ENCODE measurements around the gene MGMT. TPM values are rescaled to one million over a fixed set of nuclear protein-coding genes. Genes with fewer than 3 reads are reported as not detected.

The MGMT gene
- total and polyA plus RNA-seq, 2 experiments from 2014 or later = 19.3 to 21.9 TPM

DNA sequence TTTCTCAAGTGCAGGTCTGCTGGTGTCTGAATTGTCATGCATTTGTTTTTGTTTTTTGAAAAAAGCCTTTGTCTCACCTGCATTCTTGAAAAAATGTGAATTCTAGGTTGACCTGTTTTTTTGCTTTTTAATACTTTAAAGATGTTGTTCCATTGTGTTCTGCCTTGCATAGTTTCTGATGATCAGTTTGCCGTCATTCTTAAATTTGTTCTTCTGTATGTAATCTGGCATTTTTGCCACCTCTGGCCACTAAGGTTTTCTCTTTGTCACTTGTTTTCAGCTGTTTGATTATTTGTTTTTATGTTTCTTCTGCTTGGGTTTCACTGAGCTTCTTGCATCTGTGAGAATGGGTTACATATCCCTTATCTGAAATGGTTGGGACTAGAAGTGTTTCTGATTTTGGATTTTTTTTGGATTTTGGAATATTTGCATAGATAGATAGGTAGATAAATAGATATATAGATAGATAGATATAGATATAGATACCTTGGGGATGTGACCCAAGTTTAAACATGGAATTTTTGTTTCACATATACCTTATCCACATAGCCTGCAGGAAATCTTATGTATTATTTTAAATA is 16.5 kb downstream of the MGMT start (continued):
- TF ChIP-seq, protein P1, sequence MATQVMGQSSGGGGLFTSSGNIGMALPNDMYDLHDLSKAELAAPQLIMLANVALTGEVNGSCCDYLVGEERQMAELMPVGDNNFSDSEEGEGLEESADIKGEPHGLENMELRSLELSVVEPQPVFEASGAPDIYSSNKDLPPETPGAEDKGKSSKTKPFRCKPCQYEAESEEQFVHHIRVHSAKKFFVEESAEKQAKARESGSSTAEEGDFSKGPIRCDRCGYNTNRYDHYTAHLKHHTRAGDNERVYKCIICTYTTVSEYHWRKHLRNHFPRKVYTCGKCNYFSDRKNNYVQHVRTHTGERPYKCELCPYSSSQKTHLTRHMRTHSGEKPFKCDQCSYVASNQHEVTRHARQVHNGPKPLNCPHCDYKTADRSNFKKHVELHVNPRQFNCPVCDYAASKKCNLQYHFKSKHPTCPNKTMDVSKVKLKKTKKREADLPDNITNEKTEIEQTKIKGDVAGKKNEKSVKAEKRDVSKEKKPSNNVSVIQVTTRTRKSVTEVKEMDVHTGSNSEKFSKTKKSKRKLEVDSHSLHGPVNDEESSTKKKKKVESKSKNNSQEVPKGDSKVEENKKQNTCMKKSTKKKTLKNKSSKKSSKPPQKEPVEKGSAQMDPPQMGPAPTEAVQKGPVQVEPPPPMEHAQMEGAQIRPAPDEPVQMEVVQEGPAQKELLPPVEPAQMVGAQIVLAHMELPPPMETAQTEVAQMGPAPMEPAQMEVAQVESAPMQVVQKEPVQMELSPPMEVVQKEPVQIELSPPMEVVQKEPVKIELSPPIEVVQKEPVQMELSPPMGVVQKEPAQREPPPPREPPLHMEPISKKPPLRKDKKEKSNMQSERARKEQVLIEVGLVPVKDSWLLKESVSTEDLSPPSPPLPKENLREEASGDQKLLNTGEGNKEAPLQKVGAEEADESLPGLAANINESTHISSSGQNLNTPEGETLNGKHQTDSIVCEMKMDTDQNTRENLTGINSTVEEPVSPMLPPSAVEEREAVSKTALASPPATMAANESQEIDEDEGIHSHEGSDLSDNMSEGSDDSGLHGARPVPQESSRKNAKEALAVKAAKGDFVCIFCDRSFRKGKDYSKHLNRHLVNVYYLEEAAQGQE (IDR thresholded peaks at IDR 0.05; ENCODE audit: unreplicated experiment) = no peak
- TF ChIP-seq ZNF331 (CRISPR knock-in tag; IDR thresholded peaks at IDR 0.05; ENCODE audit: low read depth) = no peak
- no peak for TF ChIP-seq EZH2phosphoT487 (IDR thresholded peaks at IDR 0.05; ENCODE audit: unreplicated experiment)
- no peak for TF ChIP-seq JUNB (IDR thresholded peaks at IDR 0.05; ENCODE audit: unreplicated experiment)

DNA sequence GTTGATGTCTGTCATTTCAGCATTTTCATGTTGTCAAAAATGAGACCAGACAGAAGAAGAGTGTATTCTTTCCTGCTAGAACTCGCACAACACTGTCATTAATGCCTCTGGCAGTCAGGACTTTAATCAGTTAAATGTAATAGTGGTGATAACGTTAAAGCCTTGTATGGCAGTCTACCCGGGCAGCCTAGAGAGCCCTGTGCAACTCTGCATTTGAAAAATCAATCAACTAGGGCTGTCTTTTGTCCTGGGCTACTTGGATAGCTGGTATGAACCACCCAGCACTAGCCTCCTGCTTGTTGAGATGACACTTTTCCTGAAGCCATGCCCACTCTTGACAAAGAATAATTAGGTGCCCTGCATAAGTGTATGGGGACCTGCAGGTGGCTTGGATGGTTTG is 19.8 kb downstream of the MGMT start:
- H3K9me3 Mint-ChIP-seq = peaks cover 62% of the 10 kb centered on the region
- no peaks in the 10 kb centered on the region for H3K4me1 Mint-ChIP-seq
- ATAC-seq = no peak
- Histone ChIP-seq H2AFZ (no peak overlapping the region), H3K9me2 (ENCODE audit: insufficient read depth) (no peaks in the 10 kb centered on the region), H4K20me1 (replicated peaks; ENCODE audit: insufficient read depth) (no peaks in the 10 kb centered on the region), H3F3A (replicated peaks; ENCODE audit: low read depth) (no peaks in the 10 kb centered on the region), H3K27ac (ENCODE audit: low read depth) (no peak overlapping the region), H3K4me1 (ENCODE audit: insufficient read depth) (no peaks in the 10 kb centered on the region), H3K4me3 (no peak overlapping the region), H3K36me3 (ENCODE audit: insufficient read depth) (peaks cover 15% of the 10 kb centered on the region; the same call in 1 of the 2 replicates), H3K4me2 (no peak overlapping the region), H3K79me2 (replicated peaks; ENCODE audit: insufficient read depth) (peaks cover 20% of the 10 kb centered on the region), H3K27me3 (ENCODE audit: insufficient read depth) (no peaks in the 10 kb centered on the region)
- no peak overlapping the region for H3K27ac Mint-ChIP-seq
- H3K27me3 Mint-ChIP-seq (ENCODE audit: insufficient read depth, low read depth, poor library complexity) = peaks cover 2% of the 10 kb centered on the region
- no peak for DNase-seq (ENCODE audit: low spot score)
- no peak overlapping the region for H3K4me3 Mint-ChIP-seq
- peaks cover 62% of the 10 kb centered on the region for H3K36me3 Mint-ChIP-seq (ENCODE audit: low read depth)
- TF ChIP-seq POLR2AphosphoS5 (IDR thresholded peaks at IDR 0.05; ENCODE audit: low read depth) (no peak), CREB1 (CRISPR knock-in tag; IDR thresholded peaks at IDR 0.05; ENCODE audit: low read depth) (no peak), ZNF114 (CRISPR knock-in tag; IDR thresholded peaks at IDR 0.05) (no peak), ZNF331 (CRISPR knock-in tag; IDR thresholded peaks at IDR 0.05; ENCODE audit: low read depth) (no peak), EZH2phosphoT487 (IDR thresholded peaks at IDR 0.05; ENCODE audit: unreplicated experiment) (no peak), EZH2 (IDR thresholded peaks at IDR 0.05; ENCODE audit: low read depth, unreplicated experiment) (no peak), STAT1 (IDR thresholded peaks at IDR 0.05; ENCODE audit: unreplicated experiment) (no peak), NANOG (IDR thresholded peaks at IDR 0.05; ENCODE audit: borderline replicate concordance) (no peak)
- TF ChIP-seq, protein P2, sequence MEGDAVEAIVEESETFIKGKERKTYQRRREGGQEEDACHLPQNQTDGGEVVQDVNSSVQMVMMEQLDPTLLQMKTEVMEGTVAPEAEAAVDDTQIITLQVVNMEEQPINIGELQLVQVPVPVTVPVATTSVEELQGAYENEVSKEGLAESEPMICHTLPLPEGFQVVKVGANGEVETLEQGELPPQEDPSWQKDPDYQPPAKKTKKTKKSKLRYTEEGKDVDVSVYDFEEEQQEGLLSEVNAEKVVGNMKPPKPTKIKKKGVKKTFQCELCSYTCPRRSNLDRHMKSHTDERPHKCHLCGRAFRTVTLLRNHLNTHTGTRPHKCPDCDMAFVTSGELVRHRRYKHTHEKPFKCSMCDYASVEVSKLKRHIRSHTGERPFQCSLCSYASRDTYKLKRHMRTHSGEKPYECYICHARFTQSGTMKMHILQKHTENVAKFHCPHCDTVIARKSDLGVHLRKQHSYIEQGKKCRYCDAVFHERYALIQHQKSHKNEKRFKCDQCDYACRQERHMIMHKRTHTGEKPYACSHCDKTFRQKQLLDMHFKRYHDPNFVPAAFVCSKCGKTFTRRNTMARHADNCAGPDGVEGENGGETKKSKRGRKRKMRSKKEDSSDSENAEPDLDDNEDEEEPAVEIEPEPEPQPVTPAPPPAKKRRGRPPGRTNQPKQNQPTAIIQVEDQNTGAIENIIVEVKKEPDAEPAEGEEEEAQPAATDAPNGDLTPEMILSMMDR (conservative IDR thresholded peaks at IDR 0.05; ENCODE audit: low read depth in 2 of 2) = no peak
- TF ChIP-seq, protein P3, sequence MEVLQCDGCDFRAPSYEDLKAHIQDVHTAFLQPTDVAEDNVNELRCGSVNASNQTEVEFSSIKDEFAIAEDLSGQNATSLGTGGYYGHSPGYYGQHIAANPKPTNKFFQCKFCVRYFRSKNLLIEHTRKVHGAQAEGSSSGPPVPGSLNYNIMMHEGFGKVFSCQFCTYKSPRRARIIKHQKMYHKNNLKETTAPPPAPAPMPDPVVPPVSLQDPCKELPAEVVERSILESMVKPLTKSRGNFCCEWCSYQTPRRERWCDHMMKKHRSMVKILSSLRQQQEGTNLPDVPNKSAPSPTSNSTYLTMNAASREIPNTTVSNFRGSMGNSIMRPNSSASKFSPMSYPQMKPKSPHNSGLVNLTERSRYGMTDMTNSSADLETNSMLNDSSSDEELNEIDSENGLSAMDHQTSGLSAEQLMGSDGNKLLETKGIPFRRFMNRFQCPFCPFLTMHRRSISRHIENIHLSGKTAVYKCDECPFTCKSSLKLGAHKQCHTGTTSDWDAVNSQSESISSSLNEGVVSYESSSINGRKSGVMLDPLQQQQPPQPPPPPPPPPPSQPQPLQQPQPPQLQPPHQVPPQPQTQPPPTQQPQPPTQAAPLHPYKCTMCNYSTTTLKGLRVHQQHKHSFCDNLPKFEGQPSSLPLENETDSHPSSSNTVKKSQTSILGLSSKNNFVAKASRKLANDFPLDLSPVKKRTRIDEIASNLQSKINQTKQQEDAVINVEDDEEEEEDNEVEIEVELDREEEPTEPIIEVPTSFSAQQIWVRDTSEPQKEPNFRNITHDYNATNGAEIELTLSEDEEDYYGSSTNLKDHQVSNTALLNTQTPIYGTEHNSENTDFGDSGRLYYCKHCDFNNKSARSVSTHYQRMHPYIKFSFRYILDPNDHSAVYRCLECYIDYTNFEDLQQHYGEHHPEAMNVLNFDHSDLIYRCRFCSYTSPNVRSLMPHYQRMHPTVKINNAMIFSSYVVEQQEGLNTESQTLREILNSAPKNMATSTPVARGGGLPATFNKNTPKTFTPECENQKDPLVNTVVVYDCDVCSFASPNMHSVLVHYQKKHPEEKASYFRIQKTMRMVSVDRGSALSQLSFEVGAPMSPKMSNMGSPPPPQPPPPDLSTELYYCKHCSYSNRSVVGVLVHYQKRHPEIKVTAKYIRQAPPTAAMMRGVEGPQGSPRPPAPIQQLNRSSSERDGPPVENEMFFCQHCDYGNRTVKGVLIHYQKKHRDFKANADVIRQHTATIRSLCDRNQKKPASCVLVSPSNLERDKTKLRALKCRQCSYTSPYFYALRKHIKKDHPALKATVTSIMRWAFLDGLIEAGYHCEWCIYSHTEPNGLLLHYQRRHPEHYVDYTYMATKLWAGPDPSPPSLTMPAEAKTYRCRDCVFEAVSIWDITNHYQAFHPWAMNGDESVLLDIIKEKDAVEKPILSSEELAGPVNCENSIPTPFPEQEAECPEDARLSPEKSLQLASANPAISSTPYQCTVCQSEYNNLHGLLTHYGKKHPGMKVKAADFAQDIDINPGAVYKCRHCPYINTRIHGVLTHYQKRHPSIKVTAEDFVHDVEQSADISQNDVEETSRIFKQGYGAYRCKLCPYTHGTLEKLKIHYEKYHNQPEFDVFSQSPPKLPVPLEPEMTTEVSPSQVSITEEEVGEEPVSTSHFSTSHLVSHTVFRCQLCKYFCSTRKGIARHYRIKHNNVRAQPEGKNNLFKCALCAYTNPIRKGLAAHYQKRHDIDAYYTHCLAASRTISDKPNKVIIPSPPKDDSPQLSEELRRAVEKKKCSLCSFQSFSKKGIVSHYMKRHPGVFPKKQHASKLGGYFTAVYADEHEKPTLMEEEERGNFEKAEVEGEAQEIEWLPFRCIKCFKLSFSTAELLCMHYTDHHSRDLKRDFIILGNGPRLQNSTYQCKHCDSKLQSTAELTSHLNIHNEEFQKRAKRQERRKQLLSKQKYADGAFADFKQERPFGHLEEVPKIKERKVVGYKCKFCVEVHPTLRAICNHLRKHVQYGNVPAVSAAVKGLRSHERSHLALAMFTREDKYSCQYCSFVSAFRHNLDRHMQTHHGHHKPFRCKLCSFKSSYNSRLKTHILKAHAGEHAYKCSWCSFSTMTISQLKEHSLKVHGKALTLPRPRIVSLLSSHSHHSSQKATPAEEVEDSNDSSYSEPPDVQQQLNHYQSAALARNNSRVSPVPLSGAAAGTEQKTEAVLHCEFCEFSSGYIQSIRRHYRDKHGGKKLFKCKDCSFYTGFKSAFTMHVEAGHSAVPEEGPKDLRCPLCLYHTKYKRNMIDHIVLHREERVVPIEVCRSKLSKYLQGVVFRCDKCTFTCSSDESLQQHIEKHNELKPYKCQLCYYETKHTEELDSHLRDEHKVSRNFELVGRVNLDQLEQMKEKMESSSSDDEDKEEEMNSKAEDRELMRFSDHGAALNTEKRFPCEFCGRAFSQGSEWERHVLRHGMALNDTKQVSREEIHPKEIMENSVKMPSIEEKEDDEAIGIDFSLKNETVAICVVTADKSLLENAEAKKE (CRISPR knock-in tag; IDR thresholded peaks at IDR 0.05) = no peak
- TF ChIP-seq, protein P4, sequence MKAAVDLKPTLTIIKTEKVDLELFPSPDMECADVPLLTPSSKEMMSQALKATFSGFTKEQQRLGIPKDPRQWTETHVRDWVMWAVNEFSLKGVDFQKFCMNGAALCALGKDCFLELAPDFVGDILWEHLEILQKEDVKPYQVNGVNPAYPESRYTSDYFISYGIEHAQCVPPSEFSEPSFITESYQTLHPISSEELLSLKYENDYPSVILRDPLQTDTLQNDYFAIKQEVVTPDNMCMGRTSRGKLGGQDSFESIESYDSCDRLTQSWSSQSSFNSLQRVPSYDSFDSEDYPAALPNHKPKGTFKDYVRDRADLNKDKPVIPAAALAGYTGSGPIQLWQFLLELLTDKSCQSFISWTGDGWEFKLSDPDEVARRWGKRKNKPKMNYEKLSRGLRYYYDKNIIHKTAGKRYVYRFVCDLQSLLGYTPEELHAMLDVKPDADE (IDR thresholded peaks at IDR 0.05) = no peak
